B cell (primary cell): Measurements from ENCODE around the gene DDX20. TPM values are rescaled to one million over a fixed set of nuclear protein-coding genes. Genes with fewer than 3 reads are reported as not detected.

Experiments
- ATAC-seq: fragments of 200-7000 bp; cut with Tn5 transposase; one replicate; pipeline ENCODE4 v1.10.0; 2021; ENCODE audit warnings: low read depth, mild to moderate bottlenecking, moderate number of reproducible peaks, moderate library complexity
- CTCF ChIA-PET: fragments of 350-600 bp; sonication (Branson Sonifier 250); formaldehyde crosslinking; loops from one replicate; lab custom pipeline; 2021; ENCODE audit warnings: antibody characterized with exemption, inconsistent platforms; lab: Charles Lee
- POLR2A ChIA-PET: fragments of 350-600 bp; sonication (Branson Sonifier 250); formaldehyde crosslinking; loops from one replicate; lab custom pipeline; 2021; ENCODE audit warnings: antibody characterized with exemption; lab: Charles Lee
- DNase-seq: peaks from one replicate; pipeline ENCODE4 v3.0.0; 2013
- H2AFZ ChIP-seq: 2 replicates; pipeline ENCODE4 v1.6.1; 2012; ENCODE audit warnings: mild to moderate bottlenecking, low read depth, low read length; ENCODE audit not compliant: insufficient read depth, poor library complexity, severe bottlenecking
- H3K27ac ChIP-seq, 2 donors: 1 replicate in 1 of 2; 2 replicates in 1 of 2; pipeline ENCODE4 v1.5.1; 2012 to 2013; ENCODE audit warnings: low read length in 2 of 2, mild to moderate bottlenecking in 2 of 2, moderate library complexity in 1 of 2
- H3K27me3 ChIP-seq, 4 experiments: fragments of 200-600 bp in 1 of 4; sonication (generic) in 1 of 4; replicated peaks in 1 of 4; 1 replicate in 2 of 4; 2 replicates in 2 of 4; pipeline versions ENCODE4 v1.6.1 to v1.7.0; 2013 to 2016; ENCODE audit warnings: low read length in 3 of 4, mild to moderate bottlenecking in 2 of 4, mixed read lengths in 1 of 4, moderate library complexity in 1 of 4; ENCODE audit not compliant: insufficient read depth in 4 of 4, control insufficient read depth in 3 of 4; ENCODE audit errors: control extremely low read depth in 1 of 4
- H3K36me3 ChIP-seq, 2 experiments: replicated peaks in 1 of 2; 1 replicate in 1 of 2; 2 replicates in 1 of 2; pipeline versions ENCODE4 v1.6.1 to v1.7.1; 2013; ENCODE audit warnings: low read length in 1 of 2; ENCODE audit not compliant: insufficient read depth in 2 of 2, control insufficient read depth in 1 of 2; ENCODE audit errors: control extremely low read depth in 1 of 2, extremely low read depth in 1 of 2
- H3K4me1 ChIP-seq, 2 donors: fragments of 200-600 bp in 1 of 2; sonication (generic) in 1 of 2; 1 replicate in 1 of 2; 2 replicates in 1 of 2; pipeline versions ENCODE4 v1.5.1 to v1.6.1; 2013 to 2017; ENCODE audit warnings: low read length in 2 of 2; ENCODE audit not compliant: control insufficient read depth in 2 of 2, insufficient read depth in 2 of 2
- H3K4me2 ChIP-seq: replicated peaks from 2 replicates; pipeline ENCODE3; 2012; ENCODE audit warnings: mild to moderate bottlenecking, low read depth, low read length; ENCODE audit not compliant: poor library complexity, severe bottlenecking
- H3K4me3 ChIP-seq, 5 experiments: fragments of 200-600 bp in 1 of 5; sonication (generic) in 1 of 5; 1 replicate in 3 of 5; 2 replicates in 2 of 5; pipeline versions ENCODE4 v1.5.1 to v1.7.0; 2011 to 2016; ENCODE audit warnings: low read length in 4 of 5, mild to moderate bottlenecking in 4 of 5, low read depth in 2 of 5, control low read depth in 1 of 5, moderate library complexity in 1 of 5; ENCODE audit not compliant: insufficient read depth in 1 of 5; ENCODE audit errors: control extremely low read depth in 1 of 5, extremely low read depth in 1 of 5
- H3K79me2 ChIP-seq: fragments of 200-600 bp; sonication (generic); one replicate; pipeline ENCODE4 v1.6.0; 2016; ENCODE audit warnings: low read length; ENCODE audit not compliant: control insufficient read depth, insufficient read depth
- H3K9ac ChIP-seq: fragments of 200-600 bp; sonication (generic); 2 replicates; pipeline ENCODE4 v1.6.1; 2017; ENCODE audit warnings: mild to moderate bottlenecking, low read length, moderate library complexity
- H3K9me3 ChIP-seq, 3 donors: one replicate each; pipeline versions ENCODE4 v1.6.1 to v1.7.1; 2013; ENCODE audit warnings: low read length in 2 of 3; ENCODE audit not compliant: control insufficient read depth in 2 of 3, insufficient read depth in 1 of 3; ENCODE audit errors: control extremely low read depth in 1 of 3
- H4K20me1 ChIP-seq: 2 replicates; pipeline ENCODE4 v1.6.0; 2012; ENCODE audit warnings: mild to moderate bottlenecking, low read length; ENCODE audit not compliant: insufficient read depth, control insufficient read depth, poor library complexity, severe bottlenecking
- H3K27ac Mint-ChIP-seq: one replicate; pipeline ENCODE4 v1.8.0; 2021; ENCODE audit warnings: mixed read lengths
- H3K27me3 Mint-ChIP-seq: one replicate; pipeline ENCODE4 v1.8.0; 2021; ENCODE audit warnings: mixed read lengths
- H3K4me1 Mint-ChIP-seq: one replicate; pipeline ENCODE4 v1.8.0; 2021; ENCODE audit warnings: mixed read lengths
- H3K4me3 Mint-ChIP-seq: one replicate; pipeline ENCODE4 v1.8.0; 2021; ENCODE audit warnings: mixed read lengths
- H3K9me3 Mint-ChIP-seq: one replicate; pipeline ENCODE4 v1.8.0; 2022; ENCODE audit warnings: mixed read lengths; ENCODE audit not compliant: insufficient read depth
- CTCF ChIP-seq: fragments of 200-600 bp; IDR thresholded peaks from one replicate; pipeline ENCODE4 v1.8.0; 2022; ENCODE audit warnings: antibody characterized with exemption, mild to moderate bottlenecking
- EZH2 ChIP-seq: IDR thresholded peaks from 2 replicates; pipeline ENCODE4 v1.6.1; 2012; ENCODE audit warnings: borderline replicate concordance, low read depth, mild to moderate bottlenecking, moderate library complexity, low read length; ENCODE audit not compliant: insufficient read depth, poor library complexity, severe bottlenecking
- WGBS: methylation state at CpG from one replicate; pipeline ENCODE4 v1.1.5; 2013; ENCODE audit warnings: missing lambda C conversion rate; ENCODE audit not compliant: insufficient coverage; 5-methylcytosine and 5-hydroxymethylcytosine counted together
- intact Hi-C: fragments of 100-400 bp; cut with micrococcal nuclease; formaldehyde crosslinking; loops from one replicate; pipeline ENCODE4 v1.10.0; 2022
- polyA plus RNA-seq: library from polyadenylated mRNA; depleted of rRNA; stranded (reverse); fragments of >200 nt; gene quantifications from 2 replicates; pipeline ENCODE4 v1.2.3, GENCODE V29; 2012
- total RNA-seq, 2 donors: library from RNA; stranded (reverse); fragments of 120-200 nt in 1 of 2; gene quantifications; 1 replicate in 1 of 2; 2 replicates in 1 of 2; pipeline versions ENCODE4 v1.2.3 to v1.2.4, GENCODE V29; 2013 to 2022

DDX20 gene
- total and polyA plus RNA-seq, 2 donors (not counting 1 experiment from before 2014, with no cell fraction given) = 5.7 to 24.6 TPM

GRCh38 chr1:111732718-111733117 is 23.0 kb upstream of the DDX20 start:
- Histone ChIP-seq H3K27me3 (peaks cover 0 to 12% (median 4%) of the 10 kb centered on the region in 4 experiments), H2AFZ (no peak overlapping the region), H3K4me2 (no peak overlapping the region), H3K4me1 (peaks cover 3 to 11% of the 10 kb centered on the region in 2 donors), H4K20me1 (no peaks in the 10 kb centered on the region), H3K79me2 (no peaks in the 10 kb centered on the region), H3K9ac (no peak overlapping the region), H3K4me3 (no peak overlapping the region), H3K27ac (no peak overlapping the region), H3K36me3 (no peaks in the 10 kb centered on the region), H3K9me3 (no peaks in the 10 kb centered on the region)
- 97% methylated on average over 5 of the region's 7 CpGs for WGBS
- TF ChIP-seq EZH2 = no peak
- no peak for TF ChIP-seq CTCF
- POLR2A ChIA-PET = no interaction called here
- Mint-ChIP-seq H3K4me3 (no peak overlapping the region), H3K9me3 (no peaks in the 10 kb centered on the region), H3K27ac (no peak overlapping the region), H3K27me3 (no peaks in the 10 kb centered on the region), H3K4me1 (peaks cover 7% of the 10 kb centered on the region)
- ATAC-seq (no peak), DNase-seq (no peak)
- intact Hi-C loops = no loop called here
- CTCF ChIA-PET = interaction anchor here (0.5 kb wide), 1 partner anchor 224 kb away, joined by 3 read pairs; no protein-coding TSS in a partner anchor

- ATAC-seq (no peak), DNase-seq (no peak)
- no peaks in the 10 kb centered on the region for H3K36me3 ChIP-seq
- Mint-ChIP-seq H3K27me3 (no peaks in the 10 kb centered on the region), H3K9me3 (no peaks in the 10 kb centered on the region), H3K27ac (no peak overlapping the region), H3K4me1 (peaks cover 13% of the 10 kb centered on the region), H3K4me3 (no peak overlapping the region)
- H3K27me3 ChIP-seq = peaks cover 0 to 16% (median 4%) of the 10 kb centered on the region in 4 experiments
- H3K79me2 ChIP-seq = no peaks in the 10 kb centered on the region
- H3K4me2 ChIP-seq = no peak overlapping the region
- intact Hi-C loops = no loop called here
- no peaks in the 10 kb centered on the region for H3K9me3 ChIP-seq
- CTCF ChIA-PET = interaction anchor here (0.5 kb wide), 1 partner anchor 225 kb away, joined by 3 read pairs; no protein-coding TSS in a partner anchor
- no peak overlapping the region for H3K9ac ChIP-seq
- POLR2A ChIA-PET = no interaction called here
- no peak overlapping the region for H2AFZ ChIP-seq
- H3K27ac ChIP-seq = no peak overlapping the region
- TF ChIP-seq EZH2 = no peak
- TF ChIP-seq CTCF = no peak
- no peaks in the 10 kb centered on the region for H4K20me1 ChIP-seq
- WGBS = 100% methylated on average over 1 of the region's 9 CpGs
- H3K4me3 ChIP-seq = no peak overlapping the region
- peaks cover 7 to 18% of the 10 kb centered on the region in 2 donors for H3K4me1 ChIP-seq
Measured at GRCh38 chr1:111733183-111733991, 22.3 kb upstream of the DDX20 start.
